Raji (cell line): Measurements from ENCODE around the gene EHD4.

Experiments
- POLR2A ChIP-seq: IDR thresholded peaks from 2 replicates; pipeline ENCODE4 v1.6.1; 2011; ENCODE audit warnings: low read depth, low read length, control low read depth; ENCODE audit not compliant: insufficient read depth

The EHD4 gene

GRCh38 chr15:41930221-41930866 is 42.0 kb downstream of the EHD4 start:
- no peak for TF ChIP-seq POLR2A

GRCh38 chr15:41928637-41929620 is 43.4 kb downstream of the EHD4 start:
- TF ChIP-seq POLR2A, result no peak

DNA sequence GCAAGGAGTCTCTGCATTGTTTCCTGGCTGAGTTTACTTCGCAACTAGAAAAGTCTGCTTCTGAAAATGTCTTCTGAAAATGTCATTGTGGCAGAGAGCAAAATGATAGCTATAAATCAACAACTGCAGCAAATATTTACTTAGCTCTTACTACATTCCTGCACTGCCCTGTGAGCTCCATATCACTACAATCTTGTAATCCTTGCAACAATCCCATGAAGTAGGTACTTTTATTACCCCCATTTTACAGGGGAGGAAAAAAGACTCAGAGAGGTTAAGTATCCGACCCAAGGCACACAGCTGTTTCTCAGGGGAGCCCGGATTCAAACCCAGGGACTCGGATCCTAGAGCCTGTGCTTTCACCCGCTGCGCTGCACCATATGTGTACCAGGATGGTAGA is 44.3 kb downstream of the EHD4 start:
- no peak for TF ChIP-seq POLR2A

DNA sequence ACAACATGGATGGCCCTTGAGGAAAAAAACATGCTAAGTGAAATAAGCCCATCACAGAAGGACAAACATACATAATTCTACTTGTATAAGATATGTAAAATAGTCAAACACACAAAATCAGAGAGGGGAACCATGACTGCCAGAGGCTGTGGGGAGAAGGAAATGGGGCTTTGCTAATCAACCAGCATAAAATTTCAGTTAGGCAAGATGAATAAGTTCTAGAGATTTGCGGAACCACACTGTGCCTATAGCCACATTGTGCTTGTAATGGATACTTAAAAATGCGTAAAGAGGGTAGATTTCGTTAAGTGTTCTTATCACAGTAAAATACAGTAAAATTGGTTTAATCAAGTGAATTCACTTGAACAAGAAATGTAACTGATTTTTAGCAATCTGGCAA is 44.8 kb downstream of the EHD4 start:
- TF ChIP-seq POLR2A, result no peak

- TF ChIP-seq POLR2A, result no peak
Observed at GRCh38 chr15:41926185-41927056, 45.9 kb downstream of the EHD4 start.

- TF ChIP-seq POLR2A, result no peak
Observed at GRCh38 chr15:41925086-41925608, 47.2 kb downstream of the EHD4 start.

DNA sequence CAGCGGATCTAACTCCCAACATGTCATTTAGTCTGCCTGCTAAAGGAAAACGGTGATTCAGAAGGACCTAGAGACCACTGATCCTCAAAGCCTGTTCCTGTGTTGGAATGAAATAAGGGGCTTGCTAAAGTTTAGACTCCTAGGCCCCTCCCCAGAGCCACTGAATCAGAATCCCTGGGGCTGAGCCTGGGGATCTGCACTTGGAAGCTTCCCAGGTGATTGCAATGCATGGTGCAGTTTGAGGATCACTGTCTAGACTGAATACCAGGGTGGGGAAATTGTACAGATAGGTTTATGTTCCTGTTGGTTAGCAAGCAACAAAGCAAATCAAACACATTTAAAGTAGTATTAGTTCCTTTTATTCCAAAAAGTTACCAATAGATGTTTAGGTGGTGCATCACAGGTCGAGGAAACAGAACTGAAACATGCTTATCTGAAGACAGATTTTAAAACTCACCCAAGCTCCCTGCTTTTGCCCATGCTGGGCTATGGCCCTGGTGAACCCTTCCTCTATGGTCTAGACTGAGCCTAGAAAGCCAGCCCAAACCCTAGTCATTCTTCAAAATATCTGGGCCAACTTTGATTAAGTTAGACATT is 48.9 kb downstream of the EHD4 start:
- TF ChIP-seq POLR2A, result no peak

DNA sequence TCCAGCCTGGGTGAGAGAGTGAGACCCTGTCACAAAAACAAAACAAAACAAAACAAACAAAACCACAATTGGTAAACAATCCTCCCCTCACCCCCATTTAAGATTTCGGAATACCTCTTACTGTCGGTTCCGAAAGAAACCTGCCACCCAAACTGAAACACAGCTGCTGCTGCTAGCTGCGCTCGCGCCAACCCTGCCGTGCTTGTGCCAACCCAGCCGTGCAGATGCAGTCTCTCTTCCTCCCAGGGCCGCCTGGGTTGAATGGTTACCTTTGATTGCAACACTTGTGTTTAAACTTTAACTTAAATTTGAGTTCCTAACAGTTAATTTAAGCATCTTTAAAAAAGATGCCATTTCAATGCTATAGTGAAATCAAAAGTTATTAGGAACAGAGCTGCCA is 50.0 kb downstream of the EHD4 start:
- TF ChIP-seq POLR2A, result no peak

GRCh38 chr15:41921639-41922038 is 50.7 kb downstream of the EHD4 start:
- TF ChIP-seq POLR2A, result no peak

DNA sequence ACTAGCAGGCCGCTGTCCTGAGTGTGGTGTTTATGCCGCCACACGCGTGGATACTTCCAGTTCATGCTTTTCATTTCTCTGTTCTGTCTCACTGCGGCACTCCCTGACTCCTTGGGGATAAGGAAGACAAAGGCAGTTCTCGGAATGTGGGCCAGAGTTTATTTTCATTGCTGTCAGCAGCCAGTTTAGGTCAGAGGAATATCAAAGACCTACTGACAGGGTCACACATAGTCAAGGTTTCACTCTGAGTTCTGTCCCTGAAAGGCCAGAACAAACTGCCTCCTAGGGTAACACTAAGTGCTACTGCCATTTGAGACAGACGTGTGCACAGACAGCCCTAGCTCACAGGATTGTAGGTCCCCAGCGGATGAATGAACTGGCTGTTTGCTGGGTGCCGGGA is 51.2 kb downstream of the EHD4 start:
- no peak for TF ChIP-seq POLR2A

GRCh38 chr15:41919954-41920538 is 52.3 kb downstream of the EHD4 start:
- no peak for TF ChIP-seq POLR2A

- no peak for TF ChIP-seq POLR2A
Observed at GRCh38 chr15:41919201-41919820, 53.0 kb downstream of the EHD4 start.

GRCh38 chr15:41918506-41919126 is 53.7 kb downstream of the EHD4 start:
- no peak for TF ChIP-seq POLR2A
